ACC112 (cell line): ENCODE measurements around the gene IMMP2L.
"Not testable (repeated sequence)": the region's sequence is repeated elsewhere in the genome, so short reads cannot be mapped to it uniquely, and the experiment has no call there.

Experiments
- H2AFZ ChIP-seq: fragments of 200-600 bp; sonication (generic); one replicate; pipeline ENCODE4 v1.6.0; 2017; ENCODE audit warnings: antibody characterized with exemption, low read length; ENCODE audit not compliant: unreplicated experiment
- H3K27ac ChIP-seq: fragments of 200-600 bp; sonication (generic); 2 replicates; pipeline ENCODE4 v1.5.1; 2014; ENCODE audit warnings: low read depth, mild to moderate bottlenecking, antibody characterized with exemption, low read length, moderate library complexity
- H3K27me3 ChIP-seq: fragments of 200-600 bp; sonication (generic); 2 replicates; pipeline ENCODE4 v1.6.1; 2014; ENCODE audit warnings: mild to moderate bottlenecking, antibody characterized with exemption, low read length, moderate library complexity, mixed read lengths; ENCODE audit not compliant: insufficient read depth
- H3K36me3 ChIP-seq: fragments of 200-600 bp; sonication (generic); 2 replicates; pipeline ENCODE4 v1.6.1; 2016; ENCODE audit warnings: mild to moderate bottlenecking, antibody characterized with exemption, low read length, moderate library complexity, mixed read lengths; ENCODE audit not compliant: insufficient read depth
- H3K4me1 ChIP-seq: fragments of 200-600 bp; sonication (generic); one replicate; pipeline ENCODE4 v1.6.1; 2016; ENCODE audit warnings: low read length, mixed read lengths; ENCODE audit not compliant: insufficient read depth, unreplicated experiment, control insufficient read depth
- H3K4me3 ChIP-seq: fragments of 200-600 bp; sonication (generic); 2 replicates; pipeline ENCODE4 v1.5.1; 2014; ENCODE audit warnings: mild to moderate bottlenecking, low read depth, low read length
- H3K79me2 ChIP-seq: fragments of 200-600 bp; sonication (generic); one replicate; pipeline ENCODE4 v1.6.0; 2016; ENCODE audit warnings: low read length; ENCODE audit not compliant: control insufficient read depth, unreplicated experiment, insufficient read depth

The IMMP2L gene

DNA sequence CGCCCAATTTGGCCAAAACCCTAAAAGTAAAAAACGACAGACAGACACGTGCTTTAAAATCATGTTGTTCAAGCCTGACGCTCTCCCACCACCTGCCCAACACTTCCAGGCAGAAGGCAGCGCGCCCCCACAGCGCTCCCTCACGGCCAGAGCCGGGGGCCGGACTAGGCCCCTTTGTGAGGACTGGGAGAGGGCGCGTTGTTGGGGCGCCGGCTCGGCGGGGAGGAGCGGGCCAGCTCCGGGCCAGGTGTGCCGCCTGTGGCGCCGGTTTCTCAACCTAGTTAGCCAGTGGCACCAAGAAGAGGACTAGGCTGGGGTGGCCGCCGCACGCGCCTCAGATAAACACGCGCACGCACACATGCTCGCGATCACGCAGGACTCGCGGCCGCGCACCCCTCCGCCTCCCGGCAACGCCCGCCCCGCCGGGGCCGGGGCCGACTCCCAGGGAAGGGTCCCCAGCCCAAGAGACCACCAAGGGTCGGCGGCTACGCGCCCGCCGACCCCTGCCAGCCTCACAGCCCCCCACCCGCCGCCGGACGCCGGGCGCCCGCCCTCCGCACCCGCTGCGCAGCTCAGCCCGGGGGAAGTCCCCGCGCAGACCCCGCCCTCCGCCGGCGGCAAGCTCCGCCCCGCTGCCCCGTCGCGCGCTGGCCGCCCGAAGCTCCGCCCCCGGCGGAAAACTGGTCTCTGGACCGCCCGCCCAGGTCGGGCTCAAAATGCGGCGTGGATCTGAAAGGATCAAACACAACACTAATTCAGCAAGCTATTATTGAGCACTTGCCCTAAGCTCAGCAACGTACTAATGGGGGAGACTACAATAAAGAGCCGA, at the start of gene IMMP2L:
Gene IMMP2L, minus strand, starts transcription at position 589 of the 829 bp plus-strand sequence.
- Histone ChIP-seq H3K4me3 (peak within 1 kb of the TSS; percentile 87), H3K36me3 (peaks cover 5% of the 10 kb centered on the region; the same call in 1 of the 2 replicates), H3K79me2 (no peaks in the 10 kb centered on the region), H3K27me3 (no peaks in the 10 kb centered on the region), H2AFZ (peak within 1 kb of the TSS; percentile 98), H3K27ac (0 out of 2 replicates have a peak within 1 kb of the TSS, but pooled peaks have one; percentile 13), H3K4me1 (peaks cover 13% of the 10 kb centered on the region)

DNA sequence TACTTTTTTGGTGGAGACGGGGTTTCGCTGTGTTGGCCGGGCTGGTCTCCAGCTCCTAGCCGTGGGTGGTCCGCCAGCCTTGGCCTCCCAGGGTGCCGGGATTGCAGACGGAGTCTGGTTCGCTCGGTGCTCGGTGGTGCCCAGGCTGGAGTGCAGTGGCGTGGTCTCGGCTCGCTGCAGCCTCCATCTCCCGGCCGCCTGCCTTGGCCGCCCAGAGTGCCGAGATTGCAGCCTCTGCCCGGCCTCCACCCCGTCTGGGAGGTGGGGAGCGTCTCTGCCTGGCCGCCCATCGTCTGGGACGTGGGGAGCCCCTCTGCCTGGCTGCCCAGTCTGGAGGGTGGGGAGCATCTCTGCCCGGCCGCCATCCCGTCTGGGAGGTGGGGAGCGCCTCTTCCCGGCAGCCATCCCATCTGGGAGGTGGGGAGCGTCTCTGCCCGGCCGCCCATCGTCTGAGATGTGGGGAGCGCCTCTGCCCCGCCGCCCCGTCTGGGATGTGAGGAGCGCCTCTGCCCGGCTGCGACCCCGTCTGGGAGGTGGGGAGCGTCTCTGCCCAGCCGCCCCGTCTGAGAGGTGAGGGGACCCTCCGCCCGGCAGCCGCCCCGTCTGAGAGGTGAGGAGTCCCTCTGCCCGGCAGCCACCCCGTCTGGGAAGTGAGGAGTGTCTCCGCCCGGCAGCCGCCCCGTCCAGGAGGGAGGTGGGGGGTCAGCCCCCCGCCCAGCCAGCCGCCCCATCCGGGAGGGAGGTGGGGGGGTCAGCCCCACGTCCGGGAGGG, 47.4 kb upstream of the IMMP2L start:
- not testable (repeated sequence) for H3K4me1 ChIP-seq, H3K79me2 ChIP-seq, H3K27me3 ChIP-seq, H3K27ac ChIP-seq, H3K36me3 ChIP-seq, H2AFZ ChIP-seq, H3K4me3 ChIP-seq

DNA sequence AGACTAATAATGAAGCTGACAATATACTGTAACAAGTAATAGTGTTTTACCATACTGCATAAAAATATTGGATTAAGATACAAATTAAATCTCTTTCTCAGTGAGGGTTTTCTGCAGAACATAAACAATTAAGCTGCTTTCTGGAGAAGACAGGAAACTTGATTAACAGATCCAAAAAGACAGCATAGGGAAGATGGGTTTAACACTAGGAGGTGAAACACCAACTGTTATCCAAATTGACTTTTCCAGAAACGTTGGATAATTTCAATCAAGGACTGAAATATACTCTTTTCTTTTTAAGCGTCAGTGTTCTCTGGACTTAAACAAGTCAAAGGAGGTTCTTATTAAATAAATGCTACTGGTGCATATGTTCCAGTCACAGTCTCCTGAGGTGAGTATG, 45.3 kb upstream of the IMMP2L start:
- Histone ChIP-seq H2AFZ (no peak overlapping the region), H3K4me1 (no peaks in the 10 kb centered on the region), H3K36me3 (no peaks in the 10 kb centered on the region), H3K4me3 (no peak overlapping the region), H3K79me2 (no peaks in the 10 kb centered on the region), H3K27ac (no peak overlapping the region), H3K27me3 (no peaks in the 10 kb centered on the region)

DNA sequence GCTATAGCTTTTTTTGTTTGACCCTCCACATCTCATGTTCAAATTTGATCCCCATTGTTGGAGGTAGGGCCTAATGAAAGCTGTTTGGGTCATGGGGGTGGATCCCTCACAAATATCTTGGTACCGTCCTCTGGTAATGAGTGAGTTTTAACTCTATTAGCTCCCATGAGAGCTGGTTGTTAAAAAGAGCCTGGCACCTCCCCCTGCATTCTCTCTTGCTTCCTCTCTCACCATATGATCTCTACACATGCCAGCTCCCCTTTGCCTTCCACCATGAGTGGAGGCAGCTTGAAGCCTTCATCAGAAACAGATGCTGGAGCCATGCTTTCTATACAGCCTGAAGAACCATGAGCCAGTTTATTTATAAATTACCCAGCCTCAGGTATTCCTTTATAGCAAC, 43.0 kb upstream of the IMMP2L start:
- Histone ChIP-seq H3K36me3 (no peaks in the 10 kb centered on the region), H3K4me1 (no peaks in the 10 kb centered on the region), H3K27me3 (0 out of 2 replicates have a peak, but pooled peaks cover 4% of the 10 kb centered on the region), H3K79me2 (no peaks in the 10 kb centered on the region), H3K27ac (no peak overlapping the region), H2AFZ (no peak overlapping the region), H3K4me3 (no peak overlapping the region)

DNA sequence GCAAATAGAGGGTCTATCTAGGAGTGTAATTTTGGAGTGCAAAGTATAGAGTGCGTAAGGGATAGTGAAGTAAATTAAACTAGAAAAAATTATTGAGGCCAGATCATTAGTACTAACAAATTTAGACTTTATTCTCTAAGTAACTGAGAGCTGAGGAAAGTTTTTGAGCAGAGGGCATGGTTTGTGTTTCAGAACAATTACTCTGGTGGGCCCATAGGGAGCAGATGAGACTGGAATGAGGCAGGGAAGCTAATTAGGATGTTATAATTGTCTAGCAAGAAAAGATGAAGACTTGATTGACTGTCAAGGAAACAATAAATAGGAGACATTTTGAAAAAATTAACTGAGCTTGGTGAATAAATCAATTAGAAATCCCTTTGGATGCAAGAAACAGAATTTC, 37.8 kb upstream of the IMMP2L start:
- 0 out of 2 replicates have a peak, but pooled peaks cover 7% of the 10 kb centered on the region for H3K27me3 ChIP-seq
- H3K27ac ChIP-seq, result no peak overlapping the region
- no peaks in the 10 kb centered on the region for H3K4me1 ChIP-seq
- H3K4me3 ChIP-seq, result no peak overlapping the region
- no peaks in the 10 kb centered on the region for H3K79me2 ChIP-seq
- H3K36me3 ChIP-seq, result no peaks in the 10 kb centered on the region
- no peak overlapping the region for H2AFZ ChIP-seq

DNA sequence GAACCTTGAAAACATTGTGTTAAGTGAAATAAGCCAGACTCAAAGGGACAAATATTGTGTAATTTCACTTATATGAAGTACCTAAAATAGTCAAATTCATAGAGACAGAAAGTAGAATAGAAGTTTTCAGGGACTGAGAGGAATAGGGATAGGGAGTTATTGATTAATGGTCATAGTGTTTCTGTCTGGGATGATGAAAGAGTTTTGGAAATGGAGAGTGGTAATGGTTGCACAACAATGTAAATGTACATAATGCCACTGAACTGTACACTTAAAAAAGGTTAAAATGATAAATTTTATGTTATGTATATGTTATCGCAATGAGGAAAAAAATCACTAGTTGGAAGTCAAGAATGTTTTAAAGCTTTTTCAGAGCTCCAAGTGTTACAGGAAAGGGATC, 33.5 kb upstream of the IMMP2L start:
- Histone ChIP-seq H3K36me3 (no peaks in the 10 kb centered on the region), H3K27ac (no peak overlapping the region), H2AFZ (no peak overlapping the region), H3K4me3 (no peak overlapping the region), H3K79me2 (no peaks in the 10 kb centered on the region), H3K4me1 (no peaks in the 10 kb centered on the region), H3K27me3 (peaks cover 12% of the 10 kb centered on the region; the same call in 1 of the 2 replicates)

DNA sequence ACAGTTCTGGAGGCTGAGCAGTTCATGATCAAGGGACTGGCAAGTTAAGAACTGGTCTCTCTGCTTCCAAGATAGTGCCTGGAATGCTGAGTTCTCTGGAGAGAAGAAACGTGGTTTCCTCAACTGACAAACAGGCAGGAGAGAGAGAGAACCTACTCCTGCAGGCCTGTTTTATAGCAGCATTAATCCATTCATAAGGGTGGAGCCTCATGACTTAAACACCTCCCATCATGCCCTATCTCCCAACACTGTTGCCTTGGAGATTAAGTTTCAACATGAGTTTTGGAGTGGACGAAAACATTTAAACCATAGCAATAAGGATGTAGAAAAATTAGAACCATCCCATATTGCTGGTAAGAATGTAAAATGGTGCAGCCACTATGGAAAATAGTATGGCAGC, 32.3 kb upstream of the IMMP2L start:
- H3K79me2 ChIP-seq, result no peaks in the 10 kb centered on the region
- H3K4me3 ChIP-seq, result no peak overlapping the region
- peaks cover 6% of the 10 kb centered on the region; the same call in 1 of the 2 replicates for H3K27me3 ChIP-seq
- H3K4me1 ChIP-seq, result no peaks in the 10 kb centered on the region
- H3K36me3 ChIP-seq, result no peaks in the 10 kb centered on the region
- H3K27ac ChIP-seq, result no peak overlapping the region
- H2AFZ ChIP-seq, result no peak overlapping the region

DNA sequence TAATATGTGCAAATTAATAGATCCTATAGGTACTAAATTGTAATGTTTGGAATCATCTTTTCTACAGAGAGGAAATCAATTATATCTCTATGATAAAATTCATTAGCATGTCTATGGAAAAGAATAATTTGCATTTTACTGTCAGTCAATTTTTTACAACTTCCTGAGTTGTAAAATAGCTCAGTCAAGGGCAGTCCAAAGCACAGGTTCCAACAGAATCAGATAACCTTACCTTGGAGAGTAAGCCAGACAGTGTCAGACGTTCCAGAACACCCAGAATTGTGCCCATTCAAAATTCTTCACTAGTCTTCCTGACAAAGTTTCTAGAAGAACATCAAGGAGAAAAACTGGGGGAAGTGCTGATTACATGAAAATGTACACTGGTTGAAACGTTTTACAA, 31.1 kb upstream of the IMMP2L start:
- no peaks in the 10 kb centered on the region for H3K36me3 ChIP-seq
- H3K4me3 ChIP-seq, result no peak overlapping the region
- H3K79me2 ChIP-seq, result no peaks in the 10 kb centered on the region
- no peaks in the 10 kb centered on the region for H3K4me1 ChIP-seq
- peaks cover 5% of the 10 kb centered on the region; the same call in 1 of the 2 replicates for H3K27me3 ChIP-seq
- H2AFZ ChIP-seq, result no peak overlapping the region
- no peak overlapping the region for H3K27ac ChIP-seq

DNA sequence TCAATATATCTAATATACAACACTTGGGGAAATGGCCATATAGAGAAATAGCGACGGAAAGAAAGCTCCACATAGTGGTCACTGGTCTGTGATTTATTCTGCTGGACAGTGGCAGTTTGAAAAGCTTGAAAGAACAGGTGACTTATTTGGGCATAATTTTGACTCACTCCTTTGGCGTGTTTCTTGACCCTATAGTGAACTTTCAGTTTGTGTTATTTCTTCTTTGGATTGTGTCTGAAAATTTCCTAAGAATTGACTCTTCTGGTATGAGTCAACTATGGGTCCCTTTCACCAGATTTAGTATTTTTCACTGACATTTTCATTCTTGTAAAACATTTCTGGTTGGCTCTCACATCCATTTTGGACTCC, 25.8 kb upstream of the IMMP2L start:
- Histone ChIP-seq H3K27ac (no peak overlapping the region), H3K36me3 (no peaks in the 10 kb centered on the region), H2AFZ (no peak overlapping the region), H3K4me1 (no peaks in the 10 kb centered on the region), H3K27me3 (peaks cover 5% of the 10 kb centered on the region; the same call in 1 of the 2 replicates), H3K4me3 (no peak overlapping the region), H3K79me2 (no peaks in the 10 kb centered on the region)

DNA sequence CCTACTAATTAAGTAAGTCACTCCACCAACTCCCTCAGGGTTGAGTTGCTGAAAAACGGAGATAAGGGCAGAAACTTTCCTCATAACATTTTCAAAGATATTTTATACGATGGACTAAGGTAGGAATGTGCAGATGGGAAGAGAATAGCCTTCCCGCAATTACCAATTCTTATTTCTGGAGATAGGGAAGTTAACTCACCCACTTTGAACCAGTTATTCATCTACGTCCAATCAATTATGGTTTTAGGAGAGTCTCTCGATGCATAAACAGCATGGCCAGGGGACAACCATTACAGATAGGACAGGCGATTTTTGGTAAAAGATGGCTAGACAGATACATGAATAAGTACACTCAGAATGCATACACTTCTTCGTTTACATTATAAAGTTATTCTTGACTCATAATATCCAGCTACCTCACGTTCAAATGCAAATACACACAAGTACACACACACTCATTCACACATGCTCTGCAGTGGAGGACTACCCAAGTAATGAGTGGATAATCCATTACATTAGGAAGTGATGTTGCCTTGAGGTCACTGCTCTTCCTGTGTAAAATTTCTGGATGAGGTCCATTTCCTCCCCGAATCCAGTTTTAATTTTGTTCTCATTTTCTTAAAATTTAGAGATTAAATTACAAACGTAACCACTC, 25.2 kb upstream of the IMMP2L start:
- Histone ChIP-seq H3K27me3 (peaks cover 5% of the 10 kb centered on the region; the same call in 1 of the 2 replicates), H3K4me1 (no peaks in the 10 kb centered on the region), H3K4me3 (no peak overlapping the region), H3K27ac (no peak overlapping the region), H3K36me3 (no peaks in the 10 kb centered on the region), H3K79me2 (no peaks in the 10 kb centered on the region), H2AFZ (no peak overlapping the region)
